RWPE2 (cell line): Measurements from ENCODE around the gene MESD.

Experiments used
- ATAC-seq: fragments of 200-7000 bp; cut with Tn5 transposase; 3 replicates; pipeline ENCODE4 v1.9.1; 2021; ENCODE audit warnings: low read depth
- DNase-seq: peaks from one replicate; pipeline ENCODE4 v3.0.0-alpha.2; 2020; ENCODE audit warnings: low spot score
- H3K27ac ChIP-seq: fragments of 450-650 bp; 2 replicates; pipeline ENCODE4 v1.5.1; 2017; ENCODE audit warnings: mild to moderate bottlenecking; ENCODE audit not compliant: poor library complexity, severe bottlenecking
- H3K27me3 ChIP-seq: fragments of 250-450 bp; sonication (Bioruptor Pico); 2 replicates; pipeline ENCODE4 v1.5.1; 2021; ENCODE audit warnings: mild to moderate bottlenecking, moderate library complexity; ENCODE audit not compliant: insufficient read depth, poor library complexity, severe bottlenecking
- H3K36me3 ChIP-seq: fragments of 250-450 bp; sonication (Bioruptor Pico); 2 replicates; pipeline ENCODE4 v1.5.1; 2020; ENCODE audit warnings: low read depth, mild to moderate bottlenecking, moderate library complexity
- H3K4me1 ChIP-seq: fragments of 250-450 bp; sonication (Bioruptor Pico); 2 replicates; pipeline ENCODE4 v1.5.1; 2021; ENCODE audit warnings: mild to moderate bottlenecking, moderate library complexity; ENCODE audit not compliant: insufficient read depth, poor library complexity, severe bottlenecking
- H3K4me3 ChIP-seq: fragments of 250-450 bp; sonication (Bioruptor Pico); 2 replicates; pipeline ENCODE4 v1.5.1; 2021; ENCODE audit warnings: mild to moderate bottlenecking, moderate library complexity; ENCODE audit not compliant: severe bottlenecking
- H3K9me3 ChIP-seq: fragments of 250-450 bp; sonication (Bioruptor Pico); 2 replicates; pipeline ENCODE4 v1.5.1; 2021; ENCODE audit warnings: mild to moderate bottlenecking, moderate library complexity; ENCODE audit not compliant: severe bottlenecking
- TF ChIP-seq, protein P1 (sequence below): fragments of 450-650 bp; IDR thresholded peaks from one replicate; pipeline ENCODE4 v1.5.1; 2017; ENCODE audit warnings: mild to moderate bottlenecking, moderate library complexity; ENCODE audit not compliant: poor library complexity, severe bottlenecking

MESD gene

DNA sequence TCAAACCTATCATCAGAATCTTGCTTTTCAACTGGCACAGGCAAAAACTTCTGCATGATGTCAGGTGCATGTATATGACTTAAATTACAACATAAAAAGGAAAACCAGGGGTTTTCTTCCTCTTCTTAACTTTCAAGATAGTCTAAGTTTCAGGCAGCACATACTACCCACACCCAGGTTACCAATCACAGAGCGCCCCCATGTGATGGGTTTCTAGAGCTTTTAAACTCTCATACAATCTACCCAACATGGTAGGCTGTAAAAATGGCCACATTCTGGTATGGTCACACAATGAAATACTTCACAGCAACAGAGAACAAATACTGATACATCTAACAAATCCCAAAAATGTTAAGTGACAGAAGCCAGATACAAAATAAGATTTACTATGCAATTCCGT is 7.4 kb downstream of the MESD start:
- DNase-seq (no peak), ATAC-seq (no peak)
- Histone ChIP-seq H3K36me3 (peaks cover 76% of the 10 kb centered on the region), H3K4me1 (peaks cover 7% of the 10 kb centered on the region), H3K27me3 (no peaks in the 10 kb centered on the region), H3K4me3 (no peak overlapping the region), H3K27ac (no peak overlapping the region), H3K9me3 (no peaks in the 10 kb centered on the region)
- TF ChIP-seq, protein P1, sequence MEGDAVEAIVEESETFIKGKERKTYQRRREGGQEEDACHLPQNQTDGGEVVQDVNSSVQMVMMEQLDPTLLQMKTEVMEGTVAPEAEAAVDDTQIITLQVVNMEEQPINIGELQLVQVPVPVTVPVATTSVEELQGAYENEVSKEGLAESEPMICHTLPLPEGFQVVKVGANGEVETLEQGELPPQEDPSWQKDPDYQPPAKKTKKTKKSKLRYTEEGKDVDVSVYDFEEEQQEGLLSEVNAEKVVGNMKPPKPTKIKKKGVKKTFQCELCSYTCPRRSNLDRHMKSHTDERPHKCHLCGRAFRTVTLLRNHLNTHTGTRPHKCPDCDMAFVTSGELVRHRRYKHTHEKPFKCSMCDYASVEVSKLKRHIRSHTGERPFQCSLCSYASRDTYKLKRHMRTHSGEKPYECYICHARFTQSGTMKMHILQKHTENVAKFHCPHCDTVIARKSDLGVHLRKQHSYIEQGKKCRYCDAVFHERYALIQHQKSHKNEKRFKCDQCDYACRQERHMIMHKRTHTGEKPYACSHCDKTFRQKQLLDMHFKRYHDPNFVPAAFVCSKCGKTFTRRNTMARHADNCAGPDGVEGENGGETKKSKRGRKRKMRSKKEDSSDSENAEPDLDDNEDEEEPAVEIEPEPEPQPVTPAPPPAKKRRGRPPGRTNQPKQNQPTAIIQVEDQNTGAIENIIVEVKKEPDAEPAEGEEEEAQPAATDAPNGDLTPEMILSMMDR: no peak

DNA sequence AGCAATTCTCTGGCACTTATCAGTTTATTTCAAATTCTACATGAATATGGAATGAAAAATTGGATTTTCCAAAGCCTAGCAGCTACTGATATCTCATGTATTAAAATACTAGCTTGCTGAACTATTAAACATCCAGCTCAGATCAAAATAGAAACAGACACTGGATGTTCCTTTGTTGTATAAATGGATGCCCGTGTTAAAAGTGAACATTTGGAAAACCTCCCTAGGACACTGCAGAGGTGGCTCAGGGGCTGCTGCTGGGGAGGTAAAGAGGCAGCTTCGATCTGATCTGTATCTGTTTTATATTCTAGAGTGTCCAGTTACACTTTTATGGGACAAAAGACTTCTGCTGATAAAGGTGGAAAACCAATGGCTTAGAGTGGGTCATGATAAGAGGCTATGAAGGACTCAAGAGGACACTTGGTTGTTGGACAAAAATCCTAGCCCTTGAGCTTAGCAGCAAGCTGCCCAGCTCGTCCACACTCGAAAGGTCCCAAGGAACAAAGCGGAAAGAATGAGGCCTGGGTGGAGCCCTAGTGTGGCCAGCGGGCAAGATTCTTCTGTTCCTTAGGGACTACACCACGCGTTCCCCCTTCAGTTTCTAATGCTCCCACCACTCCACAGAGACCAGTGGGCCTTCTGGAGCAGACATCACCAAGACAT is 9.9 kb downstream of the MESD start:
- Histone ChIP-seq H3K36me3 (peaks cover 71% of the 10 kb centered on the region), H3K4me3 (no peak overlapping the region), H3K4me1 (no peaks in the 10 kb centered on the region), H3K27me3 (no peaks in the 10 kb centered on the region), H3K27ac (no peak overlapping the region), H3K9me3 (no peaks in the 10 kb centered on the region)
- ATAC-seq (no peak), DNase-seq (no peak)
- TF ChIP-seq, protein P1: no peak

- Histone ChIP-seq H3K4me3 (no peak overlapping the region), H3K9me3 (no peaks in the 10 kb centered on the region), H3K27ac (no peak overlapping the region), H3K27me3 (no peaks in the 10 kb centered on the region), H3K36me3 (peaks cover 72% of the 10 kb centered on the region), H3K4me1 (no peaks in the 10 kb centered on the region)
- DNase-seq: no peak
- TF ChIP-seq, protein P1: no peak
- ATAC-seq: peak; percentile 57; the same call in 1 of the 3 replicates
Observed at GRCh38 chr15:80978685-80979329, 10.8 kb downstream of the MESD start.

- no peak overlapping the region for H3K27ac ChIP-seq
- TF ChIP-seq, protein P1: peak; percentile 45
- no peaks in the 10 kb centered on the region for H3K9me3 ChIP-seq
- no peaks in the 10 kb centered on the region for H3K4me1 ChIP-seq
- H3K36me3 ChIP-seq: peaks cover 76% of the 10 kb centered on the region
- H3K4me3 ChIP-seq: no peak overlapping the region
- ATAC-seq (peak; percentile 53; the same call in 2 of the 3 replicates), DNase-seq (no peak)
- no peaks in the 10 kb centered on the region for H3K27me3 ChIP-seq
Observed at GRCh38 chr15:80977627-80978036, 12.0 kb downstream of the MESD start.

- DNase-seq: no peak
- TF ChIP-seq, protein P1: no peak
- peaks cover 71% of the 10 kb centered on the region for H3K36me3 ChIP-seq
- no peak overlapping the region for H3K4me3 ChIP-seq
- H3K4me1 ChIP-seq: no peaks in the 10 kb centered on the region
- H3K27me3 ChIP-seq: no peaks in the 10 kb centered on the region
- no peaks in the 10 kb centered on the region for H3K9me3 ChIP-seq
- peak; percentile 17; the same call in 2 of the 3 replicates for ATAC-seq
- no peak overlapping the region for H3K27ac ChIP-seq
Observed at GRCh38 chr15:80976851-80977250, 12.8 kb downstream of the MESD start.
